Adrenal gland (tissue), 12 donors: ENCODE measurements around the gene PBLD. TPM values are rescaled to one million over a fixed set of nuclear protein-coding genes. Genes with fewer than 3 reads are reported as not detected.
"Not testable (repeated sequence)": the region's sequence is repeated elsewhere in the genome, so short reads cannot be mapped to it uniquely, and the experiment has no call there.

ENCODE experiments used
- DNase-seq, 7 donors: peaks; one replicate each; pipeline ENCODE4 v3.0.0-alpha.2; 2019 to 2020
- H3K27ac ChIP-seq, 5 donors: fragments of 200-600 bp; sonication (generic) in 4 of 5; 1 replicate in 3 of 5; 2 replicates in 2 of 5; pipeline versions ENCODE4 v1.5.1 to v1.8.0; 2016 to 2020; ENCODE audit warnings: mild to moderate bottlenecking in 1 of 5
- H3K27me3 ChIP-seq: fragments of 200-600 bp; 2 replicates; pipeline ENCODE4 v1.8.0; 2021
- H3K36me3 ChIP-seq, 2 donors: fragments of 200-600 bp; replicated peaks in 1 of 2; 1 replicate in 1 of 2; 2 replicates in 1 of 2; pipeline versions ENCODE4 v1.5.1 to v1.8.0; 2018 to 2022
- H3K4me1 ChIP-seq, 2 donors: fragments of 200-600 bp; replicated peaks in 1 of 2; 1 replicate in 1 of 2; 2 replicates in 1 of 2; pipeline versions ENCODE4 v1.5.1 to v1.8.0; 2018 to 2021
- H3K4me3 ChIP-seq, 4 donors: fragments of 200-600 bp; sonication (generic) in 3 of 4; one replicate each; pipeline ENCODE4 v1.5.1; 2016 to 2018
- H3K9me3 ChIP-seq, 3 donors: fragments of 200-600 bp; sonication (generic) in 1 of 3; replicated peaks in 1 of 3; 1 replicate in 2 of 3; 2 replicates in 1 of 3; pipeline versions ENCODE4 v1.5.1 to v1.8.0; 2016 to 2021
- CTCF ChIP-seq, 6 experiments: fragments of 450-650 bp in 4 of 6; fragments of 200-600 bp in 2 of 6; sonication (generic) in 1 of 6; IDR thresholded peaks; 1 replicate in 5 of 6; 2 replicates in 1 of 6; pipeline versions ENCODE4 v1.5.1 to v1.8.0; 2016 to 2021; ENCODE audit warnings: antibody characterized with exemption in 6 of 6, mild to moderate bottlenecking in 2 of 6, moderate library complexity in 1 of 6
- POLR2A ChIP-seq, 2 donors: fragments of 450-650 bp; IDR thresholded peaks; one replicate each; pipeline ENCODE4 v1.6.1; 2017; ENCODE audit warnings: antibody characterized with exemption in 2 of 2, mild to moderate bottlenecking in 2 of 2, moderate library complexity in 1 of 2
- WGBS, 4 donors: extraction: QIAGEN DNeasy Blood & Tissue Kit in 2 of 4; methylation state at CpG; one replicate each; pipeline versions ENCODE4 v1.1.5 to v1.1.7; 2013 to 2017; 5-methylcytosine and 5-hydroxymethylcytosine counted together
- intact Hi-C, 2 donors: fragments of 100-400 bp; cut with DNase I; formaldehyde crosslinking; loops; one replicate each; pipeline versions ENCODE4 v1.14.1 to v1.15.0; 2022 to 2023
- polyA plus RNA-seq, 3 donors: library from polyadenylated mRNA; stranded (reverse); fragments of 200-250 nt in 2 of 3; fragments of 350-450 nt in 1 of 3; fragmentation: Illumina TruSeq in 1 of 3; extraction: RNeasy Lipid Tissue Mini Kit (QIAGEN cat#74804) in 1 of 3; gene quantifications; one replicate each; pipeline ENCODE4 v1.2.3, GENCODE V29; 2013 to 2014
- total RNA-seq, 9 donors: library from RNA; depleted of rRNA in 4 of 9; stranded (reverse); fragments of >200 nt in 4 of 9; fragments of 120-200 nt in 1 of 9; fragmentation: NEBNext Ultra II Directional in 1 of 9; extraction: Animal tissue kit (Norgen Biotek cat#: 25700) in 1 of 9; gene quantifications; one replicate each; pipeline versions ENCODE4 v1.1.0 to v1.2.4, GENCODE V29; 2013 to 2023
- donor health status: healthy with polysubstance abuse.
- donor health status: Bipolar disorder and iron deficiency.
- donor health status: DM: yes; HTN: yes; CAD: no.
- donor health status: DM: no; HTN: no; CAD: no.
- donor health status: DM: no; HTN: no; CAD: no.
- donor health status: DM: yes; HTN: yes; CAD: no.

Gene PBLD
- total and polyA plus RNA-seq, 12 donors = 6.8 to 32.9 (median 18.7) TPM

DNA sequence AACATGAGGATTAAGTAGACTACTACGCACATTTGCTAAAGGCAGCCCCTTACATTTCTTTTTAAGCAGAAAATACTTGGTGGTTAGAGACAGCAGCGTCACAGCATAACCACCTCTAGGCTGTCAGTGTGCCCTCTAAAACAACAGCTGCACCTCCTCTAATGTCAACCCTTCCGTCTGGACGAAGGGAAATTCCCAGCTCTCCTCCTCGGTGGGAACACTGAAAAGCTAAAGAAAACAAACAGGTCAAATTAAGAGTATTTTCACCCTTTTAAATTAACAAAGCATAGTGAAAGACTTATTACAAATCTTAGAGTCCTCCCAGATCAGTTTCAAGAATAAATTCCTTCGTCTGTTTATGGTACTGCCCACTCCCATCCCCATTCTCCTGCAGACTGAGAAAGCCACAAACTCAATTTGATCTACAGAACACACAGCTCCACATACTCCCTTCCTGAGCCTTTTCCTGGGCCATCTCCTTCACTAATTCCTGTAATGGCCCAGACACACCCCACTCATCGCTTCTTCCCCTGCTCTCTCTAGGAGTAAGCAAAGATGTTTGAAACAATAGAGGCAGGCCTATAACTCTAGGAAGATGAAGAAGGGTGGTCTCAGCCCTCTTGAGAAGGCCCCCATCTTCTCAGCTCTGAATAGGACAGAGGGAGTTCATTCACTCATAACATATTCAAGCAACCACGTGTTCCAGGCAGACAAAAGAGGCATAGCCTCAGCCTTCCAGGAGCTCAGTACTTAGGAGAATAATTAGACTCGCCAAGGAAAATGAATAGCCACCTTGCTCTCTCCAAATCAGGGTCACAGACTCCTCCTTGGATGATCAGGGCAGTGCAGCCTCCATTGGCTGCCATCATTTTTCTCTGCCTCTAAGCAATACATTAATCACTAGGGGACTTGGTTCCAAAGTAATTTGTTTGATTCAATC, 48.4 kb downstream of the PBLD start:
- intact Hi-C loops = no loop called here
- H3K4me3 ChIP-seq = no peak overlapping the region
- TF ChIP-seq POLR2A (IDR thresholded peaks at IDR 0.05) (no peak), CTCF (IDR thresholded peaks at IDR 0.05) (no peak)
- H3K27ac ChIP-seq = no peak overlapping the region
- no peaks in the 10 kb centered on the region for H3K27me3 ChIP-seq
- no peaks in the 10 kb centered on the region for H3K9me3 ChIP-seq
- no peaks in the 10 kb centered on the region for H3K4me1 ChIP-seq
- 70 to 80% (median 76%) methylated on average over 8 to 9 of the region's 9 CpGs for WGBS, 4 donors
- no peak for DNase-seq
- no peaks in the 10 kb centered on the region for H3K36me3 ChIP-seq

GRCh38 chr10:68280758-68281157, 52.0 kb downstream of the PBLD start:
- 97 to 98% (median 97%) methylated on average over 4 of the region's 4 CpGs for WGBS, 4 donors
- Histone ChIP-seq H3K27me3 (no peaks in the 10 kb centered on the region), H3K36me3 (no peaks in the 10 kb centered on the region), H3K9me3 (no peaks in the 10 kb centered on the region), H3K4me3 (no peak overlapping the region), H3K4me1 (no peaks in the 10 kb centered on the region), H3K27ac (no peak overlapping the region)
- intact Hi-C loops = no loop called here
- DNase-seq = no peak
- no peak for TF ChIP-seq CTCF (IDR thresholded peaks at IDR 0.05)
- TF ChIP-seq POLR2A (IDR thresholded peaks at IDR 0.05) = no peak

GRCh38 chr10:68278906-68279753, 53.6 kb downstream of the PBLD start:
- H3K4me3 ChIP-seq, H3K36me3 ChIP-seq, H3K9me3 ChIP-seq, H3K4me1 ChIP-seq, DNase-seq, H3K27ac ChIP-seq, H3K27me3 ChIP-seq, intact Hi-C loops: not testable (repeated sequence)
- 93 to 98% (median 95%) methylated on average over 25 to 70 of the region's 70 CpGs for WGBS, 4 donors

DNA sequence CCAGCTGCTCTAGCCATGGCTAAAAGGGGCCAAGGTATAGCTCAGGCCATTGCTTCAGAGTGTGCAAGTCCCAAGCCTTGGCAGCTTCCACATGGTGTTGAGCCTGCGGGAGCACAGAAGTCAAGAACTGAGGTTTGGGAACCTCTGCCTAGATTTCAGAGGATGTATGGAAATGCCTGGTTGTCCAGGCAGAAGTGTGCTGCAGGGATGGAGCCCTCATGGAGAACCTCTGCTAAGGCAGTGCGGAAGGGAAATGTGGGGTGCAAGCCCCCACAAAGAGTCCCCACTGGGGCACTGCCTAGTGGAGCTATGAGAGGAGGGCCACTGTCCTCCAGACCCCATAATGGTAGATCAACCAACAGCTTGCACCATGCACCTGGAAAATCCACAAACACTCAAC, 54.9 kb downstream of the PBLD start:
- intact Hi-C loops, H3K4me3 ChIP-seq, H3K36me3 ChIP-seq, DNase-seq, H3K27ac ChIP-seq, H3K27me3 ChIP-seq, H3K4me1 ChIP-seq, H3K9me3 ChIP-seq: not testable (repeated sequence)
- WGBS, 4 donors = 93 to 100% (median 96%) methylated on average over 2 of the region's 2 CpGs

DNA sequence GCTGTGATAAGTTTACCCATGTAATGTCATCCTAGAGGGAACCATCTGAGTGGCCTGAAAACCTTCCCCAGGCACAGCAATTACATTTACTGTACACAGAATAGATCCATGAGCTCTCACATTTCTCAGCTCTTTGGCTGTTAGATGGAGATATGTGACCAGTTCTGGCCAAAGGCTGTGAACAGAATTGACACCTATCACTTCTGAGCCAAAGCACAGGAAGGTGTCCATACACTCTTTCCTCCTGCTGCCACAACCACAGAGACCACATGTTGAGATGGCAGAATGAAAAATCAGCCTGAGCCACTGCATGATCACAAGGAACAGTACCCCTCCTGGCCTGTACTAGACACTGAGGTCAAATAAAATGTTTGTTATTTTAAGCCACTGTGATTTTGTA, 56.5 kb downstream of the PBLD start:
- Histone ChIP-seq H3K27ac (no peak overlapping the region), H3K27me3 (no peaks in the 10 kb centered on the region), H3K4me3 (no peak overlapping the region), H3K9me3 (no peaks in the 10 kb centered on the region), H3K36me3 (no peaks in the 10 kb centered on the region), H3K4me1 (no peaks in the 10 kb centered on the region)
- no peak for DNase-seq
- intact Hi-C loops = no loop called here
- TF ChIP-seq POLR2A (IDR thresholded peaks at IDR 0.05) = no peak
- TF ChIP-seq CTCF (IDR thresholded peaks at IDR 0.05) = no peak
